Measurements from ENCODE around the gene TNFRSF4. TPM values are rescaled to one million over a fixed set of nuclear protein-coding genes. Genes with fewer than 3 reads are reported as not detected.

Gene TNFRSF4
- total and polyA plus RNA-seq, 9 of the 15 experiments (the other 6 are each of a cell fraction or from before 2014, with no cell fraction given): 0.07 to 0.44 (median 0.19) TPM; not detected in 5

DNA sequence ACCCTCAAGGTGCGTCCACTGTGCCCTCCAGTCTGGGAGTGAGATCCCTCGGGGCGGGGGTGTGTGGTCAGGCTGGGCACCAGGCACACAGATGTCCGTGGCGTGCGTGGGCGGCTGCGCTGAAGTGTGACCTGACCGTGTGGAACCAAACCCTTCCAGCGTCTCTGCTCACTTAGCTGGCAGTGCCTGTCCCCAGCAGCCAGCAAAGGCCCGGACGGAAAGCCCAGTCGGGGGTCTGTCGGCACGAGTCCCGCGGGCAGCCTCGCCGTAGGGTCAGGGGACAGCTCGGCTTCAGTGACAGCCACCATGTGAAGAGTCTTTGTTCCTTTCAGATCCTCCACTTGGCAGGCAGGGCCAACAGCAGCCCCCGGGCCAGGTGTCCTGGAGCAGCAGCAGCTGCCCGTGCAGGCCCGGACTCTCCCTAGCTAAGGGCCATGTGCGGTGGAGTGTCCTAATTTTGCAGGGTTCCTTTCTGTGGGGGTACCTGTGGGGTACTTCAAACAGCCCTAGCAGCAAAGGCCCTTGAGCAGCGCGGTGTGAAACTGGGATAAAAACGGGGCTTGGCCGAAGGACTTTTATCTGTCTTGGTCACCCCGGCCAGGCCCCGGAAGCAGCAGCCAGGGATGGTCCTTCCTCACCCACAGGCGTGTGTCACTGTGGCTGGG, 28.7 kb downstream of the TNFRSF4 start (continued):
- TF ChIP-seq, protein P1, sequence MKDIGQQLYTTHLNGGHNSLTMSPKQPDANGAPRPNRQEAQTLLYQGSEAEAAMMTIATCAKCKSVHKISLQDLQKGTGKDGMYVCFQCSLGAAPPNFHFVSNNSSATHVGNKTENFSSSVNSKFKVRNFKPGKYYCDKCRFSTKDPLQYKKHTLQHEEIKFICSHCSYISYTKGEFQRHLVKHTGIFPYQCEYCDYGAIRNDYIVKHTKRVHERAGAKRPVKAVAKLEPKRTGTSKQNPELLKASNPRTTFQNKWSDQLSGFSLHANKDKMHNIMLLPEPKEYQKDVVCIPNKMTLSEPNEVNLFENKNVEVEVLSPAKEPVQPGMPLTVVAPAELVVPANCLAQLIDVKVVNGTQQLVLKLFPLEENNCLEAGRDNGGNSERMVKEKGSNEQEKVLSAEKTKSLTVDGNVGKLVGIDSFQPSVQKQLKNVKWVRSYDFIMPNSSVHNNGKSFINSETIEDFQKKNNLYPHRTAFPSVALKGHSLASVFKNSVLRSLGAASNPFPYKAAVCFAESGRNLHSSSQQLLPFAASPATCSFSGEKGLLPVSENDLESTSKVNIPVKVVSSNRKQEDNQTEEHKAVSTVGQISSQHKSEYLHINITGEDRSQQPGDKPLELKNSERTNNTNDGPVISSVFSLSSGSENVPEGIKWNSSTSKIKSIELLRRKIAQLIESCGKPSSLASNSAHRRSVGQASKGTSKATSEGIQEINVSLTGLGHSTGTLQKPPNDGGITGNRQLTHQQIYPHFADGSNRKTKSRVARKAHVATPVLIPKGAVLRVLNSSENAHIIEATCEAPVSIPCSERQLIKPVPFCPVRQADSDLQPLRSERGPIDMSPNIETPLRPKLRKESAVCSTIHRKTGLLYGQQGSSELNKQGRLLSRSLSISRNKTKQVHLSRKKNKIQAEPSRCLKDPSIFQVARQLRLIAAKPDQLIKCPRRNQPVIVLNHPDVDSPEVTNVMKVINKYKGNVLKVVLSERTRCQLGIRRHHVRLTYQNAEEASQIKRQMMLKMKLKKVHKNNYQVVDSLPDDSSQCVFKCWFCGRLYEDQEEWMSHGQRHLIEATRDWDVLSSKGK (CRISPR knock-in tag; IDR thresholded peaks at IDR 0.05): no peak
- no peak for TF ChIP-seq C11orf30 (IDR thresholded peaks at IDR 0.05; ENCODE audit: low read depth)
- 0 out of 2 replicates have a peak, but pooled peaks have one; percentile 32 for TF ChIP-seq LEF1 (IDR thresholded peaks at IDR 0.05)
- peak; percentile 54 for TF ChIP-seq GABPB1 (CRISPR knock-in tag; IDR thresholded peaks at IDR 0.05)
- TF ChIP-seq, protein P2, sequence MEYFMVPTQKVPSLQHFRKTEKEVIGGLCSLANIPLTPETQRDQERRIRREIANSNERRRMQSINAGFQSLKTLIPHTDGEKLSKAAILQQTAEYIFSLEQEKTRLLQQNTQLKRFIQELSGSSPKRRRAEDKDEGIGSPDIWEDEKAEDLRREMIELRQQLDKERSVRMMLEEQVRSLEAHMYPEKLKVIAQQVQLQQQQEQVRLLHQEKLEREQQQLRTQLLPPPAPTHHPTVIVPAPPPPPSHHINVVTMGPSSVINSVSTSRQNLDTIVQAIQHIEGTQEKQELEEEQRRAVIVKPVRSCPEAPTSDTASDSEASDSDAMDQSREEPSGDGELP (CRISPR knock-in tag; IDR thresholded peaks at IDR 0.05; ENCODE audit: borderline replicate concordance): peak; percentile 22; the same call in 1 of the 2 replicates
- no peak for TF ChIP-seq NR4A1 (CRISPR knock-in tag; IDR thresholded peaks at IDR 0.05)
- 0 out of 2 replicates have a peak, but pooled peaks have one; percentile 59 for TF ChIP-seq NR4A1 (tag; IDR thresholded peaks at IDR 0.05)
- no peak for TF ChIP-seq DDX20 (tag; IDR thresholded peaks at IDR 0.05; ENCODE audit: low read depth)
- peak; percentile 93 for TF ChIP-seq ETV1 (tag; conservative IDR thresholded peaks at IDR 0.05; ENCODE audit: low read depth)
- TF ChIP-seq ARID1B (IDR thresholded peaks at IDR 0.05): peak; percentile 78
- TF ChIP-seq PHF21A (IDR thresholded peaks at IDR 0.05; ENCODE audit: borderline replicate concordance, low read depth): no peak
- no peak for TF ChIP-seq SP2 (IDR thresholded peaks at IDR 0.05; ENCODE audit: extremely low read depth, low read depth, low read length, poor library complexity, severe bottlenecking)
- TF ChIP-seq U2AF2 (optimal IDR thresholded peaks at IDR 0.05; ENCODE audit: low read depth, low read length): no peak
- no peak for TF ChIP-seq ESRRB (CRISPR knock-in tag; IDR thresholded peaks at IDR 0.05; ENCODE audit: borderline replicate concordance)
- TF ChIP-seq POLR2G (IDR thresholded peaks at IDR 0.05; ENCODE audit: low read depth, low read length): peak; percentile 75
- peak; percentile 47; the same call in 1 of the 2 replicates for TF ChIP-seq FOSL1 (tag; conservative IDR thresholded peaks at IDR 0.05)
- TF ChIP-seq SMAD4 (CRISPR knock-in tag; conservative IDR thresholded peaks at IDR 0.05): peak; percentile 45; the same call in 1 of the 2 replicates
- peak; percentile 39 for TF ChIP-seq RBBP5 (IDR thresholded peaks at IDR 0.05; ENCODE audit: borderline replicate concordance, insufficient read depth, low read length, poor library complexity, severe bottlenecking)
- TF ChIP-seq TCF3 (CRISPR knock-in tag; IDR thresholded peaks at IDR 0.05): peak; percentile 77
- TF ChIP-seq ZNF589 (CRISPR knock-in tag; IDR thresholded peaks at IDR 0.05; ENCODE audit: low read depth): no peak
- peak; percentile 45 for TF ChIP-seq PHF20 (IDR thresholded peaks at IDR 0.05; ENCODE audit: partially characterized antibody)
- TF ChIP-seq, protein P3, sequence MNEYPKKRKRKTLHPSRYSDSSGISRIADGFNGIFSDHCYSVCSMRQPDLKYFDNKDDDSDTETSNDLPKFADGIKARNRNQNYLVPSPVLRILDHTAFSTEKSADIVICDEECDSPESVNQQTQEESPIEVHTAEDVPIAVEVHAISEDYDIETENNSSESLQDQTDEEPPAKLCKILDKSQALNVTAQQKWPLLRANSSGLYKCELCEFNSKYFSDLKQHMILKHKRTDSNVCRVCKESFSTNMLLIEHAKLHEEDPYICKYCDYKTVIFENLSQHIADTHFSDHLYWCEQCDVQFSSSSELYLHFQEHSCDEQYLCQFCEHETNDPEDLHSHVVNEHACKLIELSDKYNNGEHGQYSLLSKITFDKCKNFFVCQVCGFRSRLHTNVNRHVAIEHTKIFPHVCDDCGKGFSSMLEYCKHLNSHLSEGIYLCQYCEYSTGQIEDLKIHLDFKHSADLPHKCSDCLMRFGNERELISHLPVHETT (CRISPR knock-in tag; conservative IDR thresholded peaks at IDR 0.05 in 1 of 2, IDR thresholded peaks at IDR 0.05 in 1 of 2): peak in 1 of 2 experiments; percentile 40; a peak in 1 of 4 replicates

Measured in K562 (cell line).